NCI-H2227 (cell line): ENCODE measurements around the gene ZNF716.
"Not testable (repeated sequence)": the region's sequence is repeated elsewhere in the genome, so short reads cannot be mapped to it uniquely, and the experiment has no call there.

ENCODE experiments used
- DNase-seq: peaks from one replicate; lab custom pipeline; 2025; ENCODE audit not compliant: unreplicated experiment; lab: John Stamatoyannopoulos, UW

ZNF716 gene

GRCh38 chr7:57449904-57450303 lies at the start of gene ZNF716:
ZNF716 (plus strand) TSS chr7:57450177; CDS start chr7:57450289, 112 bp downstream.
- peak; percentile 4 for DNase-seq

DNA sequence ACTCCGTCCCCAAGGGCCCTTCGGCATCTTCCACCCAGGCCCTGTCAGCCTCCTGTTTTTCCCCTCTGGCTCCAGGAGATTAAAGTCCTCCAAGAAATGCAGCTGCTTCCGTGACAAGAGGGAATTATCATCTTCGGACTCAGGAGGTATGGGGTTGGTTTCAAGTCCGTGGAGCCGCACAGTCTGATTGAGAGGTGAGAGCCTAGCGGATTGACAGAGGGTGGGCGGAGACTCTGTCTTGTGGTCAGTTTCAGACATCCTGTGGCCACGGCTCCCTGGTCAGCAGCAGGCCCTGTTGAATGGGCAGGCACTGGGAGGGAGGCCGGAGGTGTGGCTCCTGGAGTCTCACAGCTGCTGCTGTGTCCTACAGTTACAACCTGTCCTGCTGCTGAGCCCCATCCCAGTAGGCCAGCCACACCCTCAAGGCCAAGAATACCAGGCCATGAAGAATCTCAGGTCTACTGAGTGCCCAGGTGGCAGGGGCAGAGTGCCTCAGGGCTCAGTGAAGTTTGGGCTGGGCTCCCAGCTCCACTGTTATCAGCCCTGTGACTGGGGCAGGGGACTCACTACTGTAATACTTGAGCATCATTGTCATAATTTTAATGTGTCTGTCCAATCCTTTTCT lies 49.3 kb upstream of the ZNF716 start:
- no peak for DNase-seq

GRCh38 chr7:57403051-57403450 lies 46.9 kb upstream of the ZNF716 start:
- DNase-seq, result not testable (repeated sequence)

- DNase-seq, result peak; percentile 67
Observed at GRCh38 chr7:57403601-57404342, 46.2 kb upstream of the ZNF716 start.

- DNase-seq, result peak; percentile 87
Observed at GRCh38 chr7:57404343-57404966, 45.5 kb upstream of the ZNF716 start.

DNA sequence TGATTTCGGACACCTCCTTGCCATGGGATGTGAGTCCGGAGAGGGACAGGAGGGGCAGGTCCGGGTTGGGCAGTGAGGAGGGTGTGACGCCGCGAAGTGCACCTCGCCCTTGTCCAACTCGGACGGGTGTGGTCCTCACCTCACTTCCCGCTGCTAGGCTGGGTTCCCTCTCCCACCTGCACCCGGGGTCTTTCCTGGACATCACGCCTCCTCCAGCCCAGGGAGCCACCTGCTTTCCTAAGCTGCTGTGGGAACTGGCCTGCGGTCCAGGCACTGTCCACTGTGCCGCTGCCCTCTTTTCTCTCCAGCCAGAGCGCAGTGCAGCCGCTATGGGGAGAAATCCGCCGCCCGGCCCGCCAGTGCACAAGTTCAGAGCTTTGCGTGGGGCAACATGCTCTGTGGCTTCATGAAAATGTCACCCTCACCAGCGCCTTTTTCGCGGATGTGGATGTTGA lies 45.0 kb upstream of the ZNF716 start:
- no peak for DNase-seq

DNA sequence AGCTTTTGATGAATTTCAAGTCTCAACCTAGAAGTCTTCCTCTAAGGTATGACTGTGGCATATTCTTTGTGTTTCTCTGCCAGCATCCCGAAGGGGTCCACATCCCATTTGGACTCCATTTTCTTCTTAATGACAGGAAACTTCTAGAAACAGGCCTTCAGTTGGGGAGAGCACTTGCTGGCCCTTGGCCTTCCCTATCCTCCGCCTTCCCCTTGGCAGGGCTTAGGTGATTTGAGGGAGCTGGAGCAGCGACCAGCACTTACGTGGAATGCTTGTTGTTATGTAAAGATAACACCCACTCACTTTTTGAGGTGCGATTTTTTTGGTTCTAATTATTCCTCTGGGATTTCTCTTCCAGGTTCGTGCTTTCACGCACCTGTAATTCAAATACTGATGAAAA lies 42.9 kb upstream of the ZNF716 start:
- DNase-seq, result no peak

DNA sequence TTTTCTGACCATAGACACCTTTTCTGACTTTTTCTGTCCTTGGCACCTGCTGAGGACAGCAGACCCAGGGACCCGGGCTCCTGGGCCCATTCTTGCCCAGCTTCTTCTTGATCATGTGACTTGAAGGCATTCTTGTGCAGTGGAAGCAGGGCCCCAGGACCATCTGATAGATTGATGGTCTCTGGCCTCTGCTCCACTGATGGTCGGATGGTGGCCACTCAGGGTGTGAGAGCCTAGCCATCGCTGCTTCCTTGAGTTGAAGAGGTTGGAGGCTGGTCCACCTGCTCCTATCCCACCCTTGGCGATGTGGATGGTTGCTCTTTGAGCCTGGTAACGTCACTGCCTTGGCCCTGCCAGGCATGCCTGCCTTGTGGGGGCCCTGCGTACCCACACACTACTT lies 37.8 kb upstream of the ZNF716 start:
- no peak for DNase-seq

- no peak for DNase-seq
Observed at GRCh38 chr7:57412618-57413017, 37.4 kb upstream of the ZNF716 start.

DNA sequence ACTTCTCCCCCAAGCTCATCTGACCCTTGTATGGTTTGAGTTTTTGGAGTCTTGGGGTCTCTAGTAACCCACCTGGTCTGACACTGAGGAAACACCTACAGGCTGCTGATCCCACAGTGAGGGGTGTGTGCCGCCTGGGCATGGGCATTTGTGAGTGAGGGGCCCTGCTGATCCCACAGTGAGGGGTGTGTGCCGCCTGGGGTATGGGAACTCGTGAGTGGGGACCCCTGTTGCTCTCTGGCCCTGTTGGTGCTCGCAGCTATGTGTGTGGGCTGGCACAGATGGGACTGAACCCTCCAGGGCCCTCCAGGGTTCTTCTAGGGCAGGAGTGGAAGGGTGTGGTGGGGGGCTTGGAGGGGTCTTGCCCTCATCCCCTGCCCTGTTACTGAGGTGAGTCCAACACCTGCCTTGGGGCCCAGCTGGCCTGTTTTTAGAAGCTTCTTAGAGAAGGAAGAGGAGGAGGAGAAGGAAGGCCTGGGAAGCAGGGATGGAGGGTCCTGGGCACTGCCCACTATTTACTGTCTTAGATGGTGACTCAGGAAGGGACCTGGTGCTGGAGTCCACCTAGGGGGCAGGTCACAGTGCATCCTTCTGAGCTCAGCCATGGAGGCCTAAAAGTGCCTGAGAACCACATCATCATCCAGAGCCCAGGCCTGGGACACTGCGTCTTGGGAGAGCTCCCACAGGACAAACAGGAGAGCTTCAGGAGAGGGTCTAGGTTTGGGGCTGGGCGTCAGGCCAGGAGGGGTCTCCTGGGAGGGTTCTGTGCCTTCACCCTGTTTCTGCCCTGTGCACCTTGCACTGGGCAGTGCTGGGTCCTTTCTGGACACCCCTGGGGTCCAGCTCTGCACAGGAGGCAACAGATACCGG lies 36.2 kb upstream of the ZNF716 start:
- DNase-seq, result no peak

DNA sequence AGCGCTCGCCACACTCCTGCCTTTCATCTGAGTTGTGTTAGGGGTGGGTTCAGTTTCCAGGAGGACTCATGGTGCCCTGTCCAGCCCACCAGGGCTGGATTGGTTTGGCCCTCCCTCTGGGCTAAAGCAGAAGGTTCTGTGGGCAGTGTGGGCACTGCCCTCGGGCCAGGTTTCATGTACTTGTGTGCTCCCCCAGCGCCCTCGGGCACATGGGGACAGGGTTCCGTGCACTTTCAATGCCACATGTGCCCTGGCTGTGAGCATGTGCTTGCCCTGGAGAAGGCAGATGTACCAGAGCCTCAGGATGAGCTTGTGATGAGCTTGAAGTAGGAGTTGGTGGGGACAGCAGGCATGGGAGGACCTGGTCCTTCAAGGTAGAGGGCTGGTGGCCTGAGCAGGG lies 35.6 kb upstream of the ZNF716 start:
- DNase-seq, result no peak

DNA sequence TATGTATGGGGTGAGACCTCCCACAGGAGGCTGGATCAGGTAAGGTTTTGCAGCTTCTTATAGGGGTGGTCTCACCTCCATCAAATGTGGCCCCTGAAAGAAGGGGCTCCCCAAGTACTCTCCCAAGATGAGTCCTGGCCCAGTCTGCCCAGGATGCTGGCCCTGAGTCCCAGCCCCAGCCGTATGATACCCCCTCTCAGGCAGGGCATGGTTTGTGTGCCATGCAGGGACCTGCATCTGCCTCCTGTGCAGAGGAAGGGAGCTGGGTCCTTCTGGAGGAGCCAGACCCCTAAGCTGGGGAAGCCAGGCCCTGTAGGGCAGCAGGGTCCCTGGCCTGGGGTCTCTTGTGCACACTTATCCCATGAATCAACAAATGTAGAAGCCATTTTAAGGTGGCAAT lies 35.1 kb upstream of the ZNF716 start:
- no peak for DNase-seq

DNA sequence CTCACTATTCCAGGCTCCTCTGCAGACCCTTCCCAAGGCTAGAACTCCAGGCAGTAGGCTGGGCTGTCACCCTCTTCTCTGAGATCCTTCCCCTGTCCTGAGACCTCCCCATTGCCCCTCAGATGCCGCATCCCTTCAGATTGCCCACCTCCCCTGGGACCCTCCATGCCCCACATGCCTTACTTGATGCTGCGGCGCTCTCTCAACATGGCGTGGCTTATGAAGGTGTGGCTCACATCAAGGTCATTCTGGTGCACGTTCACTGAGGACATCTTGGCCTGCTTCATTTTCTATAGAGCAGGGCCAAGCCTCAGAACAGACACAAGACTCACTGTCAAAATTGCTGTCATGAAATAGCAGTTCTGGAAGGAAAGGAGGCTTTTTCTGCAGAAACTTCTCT lies 34.7 kb upstream of the ZNF716 start:
- no peak for DNase-seq

GRCh38 chr7:57415730-57416129 lies 34.2 kb upstream of the ZNF716 start:
- no peak for DNase-seq

- DNase-seq, result no peak
Observed at GRCh38 chr7:57416601-57417358, 33.2 kb upstream of the ZNF716 start.

GRCh38 chr7:57417736-57418135 lies 32.2 kb upstream of the ZNF716 start:
- DNase-seq, result no peak

DNA sequence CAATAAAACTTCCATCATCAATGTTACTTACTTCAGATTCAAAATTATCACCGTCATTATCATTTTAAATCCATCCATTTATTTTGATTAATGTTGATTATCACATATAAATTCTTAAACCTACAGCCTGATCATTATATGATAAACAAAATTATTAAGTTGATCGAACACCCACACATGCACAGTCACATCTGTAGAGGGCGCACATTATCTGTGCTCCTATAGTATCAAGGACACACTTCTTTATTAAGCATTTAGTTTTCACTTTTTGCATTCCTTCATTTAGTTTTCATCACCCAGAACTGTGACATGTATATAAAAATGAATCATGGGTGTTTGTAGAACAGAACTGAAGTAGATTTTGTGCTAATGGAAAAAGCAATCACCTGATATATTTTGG lies 26.2 kb upstream of the ZNF716 start:
- DNase-seq, result no peak

DNA sequence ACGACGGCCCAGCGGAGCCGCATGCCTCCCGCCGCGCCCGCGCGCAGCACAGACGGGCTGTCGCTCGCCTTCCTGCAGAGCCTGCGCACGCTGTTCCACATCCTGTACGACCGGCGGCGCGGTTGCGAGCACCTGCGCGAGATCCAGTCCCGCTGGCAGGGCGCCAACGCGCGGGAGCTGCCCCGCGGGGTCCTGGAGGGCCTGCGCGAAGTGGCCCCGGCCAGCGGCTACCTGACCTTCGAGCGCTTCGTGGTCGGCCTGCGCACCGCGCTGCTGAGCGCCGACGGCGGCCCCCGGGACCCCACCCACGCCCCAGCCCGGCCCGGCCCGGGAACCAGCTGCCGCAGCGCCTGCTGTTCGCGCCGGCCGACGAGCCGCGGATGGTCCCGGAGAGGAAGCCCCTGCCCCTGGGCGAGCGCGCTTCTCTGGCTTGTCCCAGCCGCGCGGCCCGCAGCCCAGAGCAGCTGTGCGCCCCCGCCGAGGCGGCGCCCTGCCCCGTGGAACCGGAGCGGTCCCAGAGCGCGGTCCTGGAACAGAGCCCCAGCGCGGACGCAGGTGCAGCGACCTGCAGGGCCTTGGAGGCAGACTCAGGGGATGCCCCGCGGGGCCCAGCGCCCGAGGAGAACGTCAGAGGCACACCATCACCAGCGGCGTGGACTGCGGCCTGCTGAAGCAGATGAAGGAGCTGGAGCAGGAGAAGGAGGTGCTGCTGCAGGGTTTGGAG lies 25.3 kb upstream of the ZNF716 start:
- no peak for DNase-seq

DNA sequence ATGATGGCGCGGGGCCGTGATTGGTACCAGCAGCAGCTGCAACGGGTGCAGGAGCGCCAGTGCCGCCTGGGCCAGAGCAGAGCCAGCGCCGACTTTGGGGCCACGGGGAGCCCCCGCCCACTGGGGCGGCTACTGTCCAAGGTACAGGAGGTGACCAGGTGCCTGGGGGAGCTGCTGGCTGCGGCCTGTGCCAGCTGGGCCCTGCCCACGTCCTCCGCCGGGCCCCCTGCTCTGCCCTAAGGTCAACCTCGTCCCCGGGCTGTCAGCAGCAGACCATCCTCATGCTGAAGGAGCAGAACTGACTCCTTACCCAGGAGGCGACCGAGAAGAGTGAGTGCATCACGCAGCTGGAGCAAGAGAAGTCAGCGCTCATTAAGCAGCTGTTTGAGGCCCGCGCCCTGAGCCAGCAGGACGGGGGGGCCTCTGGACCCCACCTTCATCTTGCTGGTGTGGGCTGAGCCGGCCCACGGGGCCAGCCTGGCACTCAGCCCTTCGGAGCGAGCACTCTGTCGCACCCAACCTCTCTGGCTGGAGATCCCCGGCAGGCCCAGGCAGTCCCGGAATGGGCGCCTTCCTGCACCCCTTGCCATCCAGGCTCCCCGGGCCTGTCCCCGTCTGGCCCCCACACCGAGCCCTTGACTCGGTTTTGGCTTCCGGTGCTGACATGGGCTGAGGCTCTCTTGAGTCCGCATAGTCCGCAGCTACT lies 24.6 kb upstream of the ZNF716 start:
- DNase-seq, result no peak
